Ishikawa (cell line): ENCODE measurements around the gene FERMT1.

Source experiments
- CEBPB ChIP-seq: IDR thresholded peaks from 2 replicates; pipeline ENCODE4 v1.6.1; 2012
- CREB1 ChIP-seq: IDR thresholded peaks from 2 replicates; pipeline ENCODE4 v1.6.1; 2012; ENCODE audit warnings: low read depth
- EGR1 ChIP-seq: IDR thresholded peaks from 2 replicates; pipeline ENCODE4 v1.6.1; 2012
- EP300 ChIP-seq: IDR thresholded peaks from 2 replicates; pipeline ENCODE4 v1.6.1; 2012; ENCODE audit warnings: borderline replicate concordance
- FOXM1 ChIP-seq: IDR thresholded peaks from 2 replicates; pipeline ENCODE4 v1.6.1; 2012; ENCODE audit warnings: low read depth, borderline replicate concordance
- MAX ChIP-seq: IDR thresholded peaks from 2 replicates; pipeline ENCODE4 v1.6.1; 2012
- NFIC ChIP-seq: IDR thresholded peaks from 2 replicates; pipeline ENCODE4 v1.6.1; 2012
- RAD21 ChIP-seq: IDR thresholded peaks from 2 replicates; pipeline ENCODE4 v1.6.1; 2012; ENCODE audit warnings: low read depth
- REST ChIP-seq: IDR thresholded peaks from 2 replicates; pipeline ENCODE4 v1.6.1; 2012; ENCODE audit warnings: low read depth, mild to moderate bottlenecking
- TAF1 ChIP-seq: IDR thresholded peaks from 2 replicates; pipeline ENCODE4 v1.6.1; 2012; ENCODE audit warnings: low read depth, mild to moderate bottlenecking
- TCF12 ChIP-seq: IDR thresholded peaks from 2 replicates; pipeline ENCODE4 v1.6.1; 2012; ENCODE audit warnings: low read depth
- TEAD4 ChIP-seq: IDR thresholded peaks from 2 replicates; pipeline ENCODE4 v1.6.1; 2012
- USF1 ChIP-seq: IDR thresholded peaks from 2 replicates; pipeline ENCODE4 v1.6.1; 2012
- YY1 ChIP-seq: IDR thresholded peaks from 2 replicates; pipeline ENCODE4 v1.6.1; 2012; ENCODE audit warnings: low read depth
- ZBTB7A ChIP-seq: IDR thresholded peaks from 2 replicates; pipeline ENCODE4 v1.6.1; 2012; ENCODE audit warnings: low read depth

FERMT1 gene

GRCh38 chr20:6058684-6059295 is 64.0 kb downstream of the FERMT1 start:
- TF ChIP-seq TCF12 (0 out of 2 replicates have a peak, but pooled peaks have one; percentile 17), REST (no peak)

- TF ChIP-seq FOXM1 (no peak), EP300 (no peak), TCF12 (no peak), YY1 (no peak), RAD21 (no peak), USF1 (no peak), NFIC (no peak)
Measured at GRCh38 chr20:6057691-6058090, 65.1 kb downstream of the FERMT1 start.

GRCh38 chr20:6057139-6057538 is 65.7 kb downstream of the FERMT1 start:
- TF ChIP-seq USF1 (no peak), EP300 (no peak), TCF12 (no peak), YY1 (no peak), ZBTB7A (no peak), REST (no peak), TEAD4 (no peak), EGR1 (no peak), TAF1 (no peak), CREB1 (no peak), NFIC (no peak), RAD21 (no peak), FOXM1 (no peak), CEBPB (no peak), MAX (no peak)

- no peak for TF ChIP-seq REST
- no peak for TF ChIP-seq TEAD4
- no peak for TF ChIP-seq TAF1
- TF ChIP-seq TCF12 = no peak
- TF ChIP-seq MAX = no peak
- TF ChIP-seq YY1 = no peak
- no peak for TF ChIP-seq NFIC
- no peak for TF ChIP-seq CREB1
- no peak for TF ChIP-seq ZBTB7A
- no peak for TF ChIP-seq EP300
- TF ChIP-seq RAD21 = no peak
- TF ChIP-seq CEBPB = no peak
- no peak for TF ChIP-seq FOXM1
- no peak for TF ChIP-seq USF1
- TF ChIP-seq EGR1 = no peak
Measured at GRCh38 chr20:6055981-6056569, 66.8 kb downstream of the FERMT1 start.
